Sigmoid colon (tissue), 4 donors: ENCODE measurements around the gene OXSR1.

Source experiments
- CTCF ChIP-seq, 4 experiments: fragments of 450-650 bp in 3 of 4; fragments of 200-600 bp in 1 of 4; IDR thresholded peaks; one replicate each; pipeline ENCODE4 v1.5.1; 2016 to 2019; ENCODE audit warnings: antibody characterized with exemption in 4 of 4, mild to moderate bottlenecking in 3 of 4, moderate library complexity in 2 of 4
- POLR2AphosphoS5 ChIP-seq, 4 donors: sonication (generic); formaldehyde crosslinking; IDR thresholded peaks; one replicate each; pipeline ENCODE4 v1.6.1; 2017; ENCODE audit warnings: antibody characterized with exemption in 4 of 4

DNA sequence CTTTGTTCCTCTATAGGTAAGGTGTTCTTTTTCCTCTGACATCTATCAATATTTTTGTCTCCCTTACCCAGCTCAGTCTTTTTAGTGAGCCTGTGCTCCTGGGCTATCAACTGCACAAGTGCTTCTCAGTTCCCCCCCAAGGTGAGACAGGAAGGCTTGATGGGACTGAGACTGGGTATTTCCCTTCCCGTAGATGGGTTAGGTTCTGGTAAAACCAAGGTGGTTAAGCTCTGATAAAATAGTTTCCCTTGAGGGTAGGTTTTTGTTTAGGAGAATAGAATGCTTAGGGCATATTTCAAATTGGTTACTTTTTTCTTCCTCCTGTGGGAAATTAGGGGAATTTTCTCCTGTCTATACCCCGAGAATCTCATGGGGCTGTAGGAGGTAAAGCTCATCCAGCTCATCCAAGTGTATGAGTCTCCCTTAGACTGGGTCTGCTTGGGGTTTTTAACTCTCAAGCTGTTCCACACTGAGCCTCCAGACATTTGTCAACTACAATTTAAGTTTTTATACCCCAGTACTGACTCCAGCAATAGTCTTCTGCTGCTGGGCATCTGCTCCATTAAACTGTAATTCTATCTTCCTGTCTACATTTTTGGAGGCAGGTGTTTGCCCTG, 44.9 kb downstream of the OXSR1 start:
- TF ChIP-seq POLR2AphosphoS5 (IDR thresholded peaks at IDR 0.05) (no peak), CTCF (IDR thresholded peaks at IDR 0.05) (no peak)
